MCF 10A (cell line): ENCODE data around the gene SCD5. TPM values are rescaled to one million over a fixed set of nuclear protein-coding genes. Genes with fewer than 3 reads are reported as not detected.

Source experiments
- BruUV-seq: library from RNA; stranded (reverse); fragments of 400-500 nt; replicated peaks from 2 replicates; lab custom pipeline; 2021; lab: Mats Ljungman, UMichigan
- CTCF ChIA-PET: fragments of 300-600 bp; sonication (Branson Sonifier 250); formaldehyde crosslinking; extraction: SDS; loops from one replicate; lab custom pipeline; 2021; ENCODE audit warnings: antibody characterized with exemption, inconsistent platforms; lab: Yijun Ruan, JAX
- POLR2A ChIA-PET: fragments of 300-600, 350-650 bp; sonication (Branson Sonifier 250); formaldehyde crosslinking; extraction: SDS; loops from one replicate; lab custom pipeline; 2020; ENCODE audit warnings: antibody characterized with exemption, inconsistent platforms; lab: Yijun Ruan, JAX
- DNase-seq: peaks from one replicate; pipeline ENCODE4 v3.0.0-alpha.2; 2018; ENCODE audit not compliant: unreplicated experiment
- H3K27ac Mint-ChIP-seq: one replicate; pipeline ENCODE4 v1.8.0; 2022; ENCODE audit warnings: mild to moderate bottlenecking, low read depth, mixed read lengths; ENCODE audit not compliant: unreplicated experiment
- H3K27me3 Mint-ChIP-seq: one replicate; pipeline ENCODE4 v1.8.0; 2022; ENCODE audit warnings: mixed read lengths; ENCODE audit not compliant: insufficient read depth, unreplicated experiment
- H3K36me3 Mint-ChIP-seq: one replicate; pipeline ENCODE4 v1.8.0; 2022; ENCODE audit warnings: mild to moderate bottlenecking, moderate library complexity, mixed read lengths; ENCODE audit not compliant: insufficient read depth, unreplicated experiment
- H3K4me1 Mint-ChIP-seq: one replicate; pipeline ENCODE4 v1.8.0; 2022; ENCODE audit warnings: mixed read lengths; ENCODE audit not compliant: insufficient read depth, unreplicated experiment
- H3K4me3 Mint-ChIP-seq: one replicate; pipeline ENCODE4 v1.8.0; 2022; ENCODE audit warnings: mild to moderate bottlenecking, moderate library complexity, mixed read lengths; ENCODE audit not compliant: unreplicated experiment
- H3K9me3 Mint-ChIP-seq: one replicate; pipeline ENCODE4 v1.8.0; 2022; ENCODE audit warnings: mixed read lengths; ENCODE audit not compliant: unreplicated experiment
- intact Hi-C: fragments of 100-400 bp; cut with micrococcal nuclease; formaldehyde crosslinking; loops from 2 replicates; pipeline ENCODE4 v1.14.1; 2022
- microRNA-seq: library from miRNA; unstranded; fragments of <30 nt; microRNA quantifications from one replicate; pipeline ENCODE4 v1.2.0, GENCODE V29; 2022
- total RNA-seq: library from RNA; stranded (reverse); gene quantifications from 2 replicates; pipeline ENCODE4 v1.2.3, GENCODE V29; 2022
- TF ChIP-seq, protein P1 (sequence below): fragments of 200-600 bp; IDR thresholded peaks from one replicate; pipeline ENCODE4 v1.8.0; 2022; ENCODE audit warnings: antibody characterized with exemption, mild to moderate bottlenecking; ENCODE audit not compliant: unreplicated experiment

SCD5 gene
- total RNA-seq, 1 experiment from 2014 or later = 3.6 TPM

DNA sequence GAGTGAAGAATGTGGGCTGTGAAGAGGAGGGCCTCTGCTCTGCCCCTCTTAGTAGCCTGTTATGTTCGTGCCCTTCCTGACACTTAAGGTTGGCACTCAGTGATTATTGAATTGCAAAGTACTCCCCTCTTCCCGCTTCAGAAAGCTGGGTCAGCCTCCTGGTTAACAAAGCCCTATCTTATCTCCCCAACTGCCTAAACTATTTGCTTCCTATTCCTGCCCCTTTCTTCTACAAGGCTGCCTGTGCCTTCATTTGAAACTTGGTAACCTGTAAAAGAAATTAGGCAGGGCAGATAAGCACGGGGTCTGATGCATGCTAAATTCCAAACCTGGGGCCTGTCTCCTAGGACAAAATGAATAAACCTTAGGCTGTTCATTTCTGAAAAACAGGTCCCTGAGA lies 213.7 kb downstream of the SCD5 start:
- Mint-ChIP-seq H3K27me3 (no peaks in the 10 kb centered on the region), H3K9me3 (no peaks in the 10 kb centered on the region), H3K27ac (no peak overlapping the region), H3K4me3 (no peak overlapping the region), H3K4me1 (no peaks in the 10 kb centered on the region), H3K36me3 (no peaks in the 10 kb centered on the region)
- TF ChIP-seq, protein P1, sequence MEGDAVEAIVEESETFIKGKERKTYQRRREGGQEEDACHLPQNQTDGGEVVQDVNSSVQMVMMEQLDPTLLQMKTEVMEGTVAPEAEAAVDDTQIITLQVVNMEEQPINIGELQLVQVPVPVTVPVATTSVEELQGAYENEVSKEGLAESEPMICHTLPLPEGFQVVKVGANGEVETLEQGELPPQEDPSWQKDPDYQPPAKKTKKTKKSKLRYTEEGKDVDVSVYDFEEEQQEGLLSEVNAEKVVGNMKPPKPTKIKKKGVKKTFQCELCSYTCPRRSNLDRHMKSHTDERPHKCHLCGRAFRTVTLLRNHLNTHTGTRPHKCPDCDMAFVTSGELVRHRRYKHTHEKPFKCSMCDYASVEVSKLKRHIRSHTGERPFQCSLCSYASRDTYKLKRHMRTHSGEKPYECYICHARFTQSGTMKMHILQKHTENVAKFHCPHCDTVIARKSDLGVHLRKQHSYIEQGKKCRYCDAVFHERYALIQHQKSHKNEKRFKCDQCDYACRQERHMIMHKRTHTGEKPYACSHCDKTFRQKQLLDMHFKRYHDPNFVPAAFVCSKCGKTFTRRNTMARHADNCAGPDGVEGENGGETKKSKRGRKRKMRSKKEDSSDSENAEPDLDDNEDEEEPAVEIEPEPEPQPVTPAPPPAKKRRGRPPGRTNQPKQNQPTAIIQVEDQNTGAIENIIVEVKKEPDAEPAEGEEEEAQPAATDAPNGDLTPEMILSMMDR = no peak
- intact Hi-C loops = no loop called here
- DNase-seq = no peak
- POLR2A ChIA-PET = no interaction called here
- CTCF ChIA-PET = no interaction called here
- BruUV-seq = no TSS peak

DNA sequence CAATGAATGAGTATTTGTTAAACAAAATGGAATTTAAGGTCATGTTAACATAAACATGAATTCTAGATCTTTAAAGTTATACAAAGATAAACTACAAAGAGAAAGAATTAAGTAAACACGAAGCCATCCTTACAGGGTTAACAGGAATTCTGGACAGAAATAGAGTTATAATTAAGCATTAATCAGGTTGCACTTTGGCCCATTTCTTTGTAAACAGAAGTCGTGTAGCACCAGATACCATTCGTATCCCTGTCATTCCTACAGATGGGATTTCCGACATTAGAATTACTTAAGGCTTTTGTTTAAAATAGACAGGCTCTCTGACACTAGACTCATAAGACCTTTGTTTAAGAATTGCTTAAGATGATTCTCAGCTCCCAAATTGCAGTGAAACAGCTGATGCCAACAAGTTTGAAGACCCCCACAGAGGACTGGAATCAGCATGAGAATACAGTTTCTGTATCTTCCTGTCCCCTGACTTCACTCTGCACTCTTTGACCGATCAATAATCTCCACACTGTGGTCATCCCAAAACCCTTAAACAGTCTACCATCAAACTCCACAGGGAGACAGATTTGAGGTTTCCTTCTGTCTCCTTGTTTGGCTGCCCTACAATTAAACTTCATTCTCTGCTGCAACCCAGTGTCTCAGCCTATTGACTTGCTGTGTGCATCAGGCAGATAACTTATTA lies 214.6 kb downstream of the SCD5 start:
- TF ChIP-seq, protein P1 = no peak
- Mint-ChIP-seq H3K27me3 (no peaks in the 10 kb centered on the region), H3K36me3 (no peaks in the 10 kb centered on the region), H3K27ac (no peak overlapping the region), H3K4me3 (no peak overlapping the region), H3K4me1 (no peaks in the 10 kb centered on the region), H3K9me3 (no peaks in the 10 kb centered on the region)
- no TSS peak for BruUV-seq
- intact Hi-C loops = no loop called here
- CTCF ChIA-PET = no interaction called here
- no peak for DNase-seq
- POLR2A ChIA-PET = no interaction called here

DNA sequence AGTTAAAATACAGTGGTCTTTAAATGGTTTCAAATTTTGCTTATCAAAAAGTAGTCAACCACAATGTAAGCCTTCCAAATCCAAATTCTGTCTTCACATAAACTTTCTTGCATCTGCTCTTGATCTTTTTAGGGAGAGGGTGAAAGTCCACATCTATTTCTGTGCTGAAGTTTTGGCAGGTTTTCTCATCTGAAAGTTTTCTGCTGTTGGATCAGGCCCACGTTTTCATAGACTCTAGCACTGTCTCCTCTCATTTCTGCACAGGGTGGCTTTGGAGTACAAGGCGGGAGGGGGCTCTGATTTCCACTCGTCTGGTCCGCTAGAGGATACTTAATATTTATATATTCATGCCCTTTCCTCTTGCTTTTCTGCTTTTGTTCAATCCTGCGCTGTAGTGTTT lies 218.7 kb downstream of the SCD5 start:
- intact Hi-C loops = no loop called here
- CTCF ChIA-PET = no interaction called here
- BruUV-seq = no TSS peak

More for the DNA sequence above, 218.7 kb downstream of the SCD5 start:
- no peaks in the 10 kb centered on the region for H3K9me3 Mint-ChIP-seq
- H3K27me3 Mint-ChIP-seq = no peaks in the 10 kb centered on the region
- TF ChIP-seq, protein P1 = no peak
- DNase-seq = no peak
- no peak overlapping the region for H3K4me3 Mint-ChIP-seq
- no peak overlapping the region for H3K27ac Mint-ChIP-seq
- no peaks in the 10 kb centered on the region for H3K36me3 Mint-ChIP-seq
- POLR2A ChIA-PET = no interaction called here
- no peaks in the 10 kb centered on the region for H3K4me1 Mint-ChIP-seq

Small RNAs within 50 kb of the gene (microRNA-seq; reads per million reads assigned to microRNA genes)
- not detected for gene MIR575

Other genes with a start within 250 kb of the SCD5 start
- 0.10 TPM in 1 of 2 replicates, not detected in the other for gene TMEM150C, start 236.8 kb downstream of the SCD5 start, total RNA-seq
- 212 and 229 TPM in 2 replicates for gene SEC31A, start 92.4 kb upstream of the SCD5 start, total RNA-seq
- gene THAP9, start 101.9 kb upstream of the SCD5 start, total RNA-seq = 3.6 and 4.0 TPM in 2 replicates
- 16.0 and 16.5 TPM in 2 replicates for gene LIN54, start 212.0 kb upstream of the SCD5 start, total RNA-seq
- gene COPS4, start 236.4 kb upstream of the SCD5 start, total RNA-seq = 34.7 and 36.6 TPM in 2 replicates